IPS-20b (cell line): ENCODE results near the gene TFAM.

Experiments used
- H3K27ac ChIP-seq: one replicate; pipeline ENCODE4 v1.5.1; 2013; ENCODE audit warnings: low read length
- H3K27me3 ChIP-seq: 2 replicates; pipeline ENCODE4 v1.6.1; 2013; ENCODE audit warnings: mild to moderate bottlenecking, low read length, inconsistent platforms; ENCODE audit not compliant: insufficient read depth
- H3K36me3 ChIP-seq: 2 replicates; pipeline ENCODE4 v1.6.1; 2013; ENCODE audit warnings: low read depth, mild to moderate bottlenecking, inconsistent platforms, low read length, moderate library complexity; ENCODE audit not compliant: insufficient read depth
- H3K4me1 ChIP-seq: 2 replicates; pipeline ENCODE4 v1.6.1; 2013; ENCODE audit warnings: mild to moderate bottlenecking, control low read depth, inconsistent platforms, low read length, moderate library complexity; ENCODE audit not compliant: insufficient read depth
- H3K4me3 ChIP-seq: 2 replicates; pipeline ENCODE4 v1.5.1; 2013; ENCODE audit warnings: mild to moderate bottlenecking, low read length, inconsistent platforms
- H3K9ac ChIP-seq: 2 replicates; pipeline ENCODE4 v1.6.1; 2013; ENCODE audit warnings: low read depth, mild to moderate bottlenecking, inconsistent platforms, low read length, moderate library complexity
- H3K9me3 ChIP-seq: 2 replicates; pipeline ENCODE4 v1.6.1; 2013; ENCODE audit warnings: mild to moderate bottlenecking, low read depth, low read length, inconsistent platforms; ENCODE audit not compliant: insufficient read depth

The TFAM gene

GRCh38 chr10:58384095-58384494 lies 1.1 kb upstream of the TFAM start:
- peaks cover 6% of the 10 kb centered on the region; the same call in 1 of the 2 replicates for H3K4me1 ChIP-seq
- H3K27ac ChIP-seq, result no peak overlapping the region
- peaks cover 9% of the 10 kb centered on the region for H3K27me3 ChIP-seq
- H3K9me3 ChIP-seq, result no peaks in the 10 kb centered on the region
- peak overlapping the region; percentile 98; the same call in 1 of the 2 replicates for H3K9ac ChIP-seq
- H3K36me3 ChIP-seq, result peaks cover 27% of the 10 kb centered on the region
- H3K4me3 ChIP-seq, result peak overlapping the region; percentile 87

GRCh38 chr10:58384544-58384998 lies 639 bp upstream of the TFAM start:
- H3K27ac ChIP-seq, result peak overlapping the region; percentile 33
- peak overlapping the region; percentile 87 for H3K4me3 ChIP-seq
- H3K4me1 ChIP-seq, result peaks cover 6% of the 10 kb centered on the region; the same call in 1 of the 2 replicates
- peaks cover 32% of the 10 kb centered on the region for H3K36me3 ChIP-seq
- H3K9me3 ChIP-seq, result no peaks in the 10 kb centered on the region
- peaks cover 9% of the 10 kb centered on the region for H3K27me3 ChIP-seq
- H3K9ac ChIP-seq, result peak overlapping the region; percentile 98

GRCh38 chr10:58385784-58386112 lies 538 bp downstream of the TFAM start:
- Histone ChIP-seq H3K27ac (peak overlapping the region; percentile 94), H3K27me3 (peaks cover 9% of the 10 kb centered on the region), H3K9ac (peak overlapping the region; percentile 98), H3K36me3 (peaks cover 44% of the 10 kb centered on the region), H3K4me3 (peak overlapping the region; percentile 87), H3K9me3 (no peaks in the 10 kb centered on the region), H3K4me1 (peaks cover 6% of the 10 kb centered on the region; the same call in 1 of the 2 replicates)

- Histone ChIP-seq H3K27me3 (0 out of 2 replicates have a peak, but pooled peaks cover 3% of the 10 kb centered on the region), H3K36me3 (peaks cover 74% of the 10 kb centered on the region), H3K9me3 (no peaks in the 10 kb centered on the region), H3K27ac (no peak overlapping the region), H3K4me1 (peaks cover 6% of the 10 kb centered on the region; the same call in 1 of the 2 replicates), H3K9ac (no peak overlapping the region), H3K4me3 (no peak overlapping the region)
These were observed 3.8 kb downstream of the TFAM start for GRCh38 chr10:58389024-58389423.

- Histone ChIP-seq H3K27ac (no peak overlapping the region), H3K4me1 (no peaks in the 10 kb centered on the region), H3K4me3 (no peak overlapping the region), H3K36me3 (peaks cover 97% of the 10 kb centered on the region), H3K27me3 (no peaks in the 10 kb centered on the region), H3K9me3 (no peaks in the 10 kb centered on the region), H3K9ac (no peak overlapping the region)
These were observed 8.1 kb downstream of the TFAM start for GRCh38 chr10:58393317-58393716.

- Histone ChIP-seq H3K4me1 (no peaks in the 10 kb centered on the region), H3K36me3 (peaks cover 92% of the 10 kb centered on the region), H3K27ac (no peak overlapping the region), H3K9ac (no peak overlapping the region), H3K27me3 (no peaks in the 10 kb centered on the region), H3K4me3 (no peak overlapping the region), H3K9me3 (no peaks in the 10 kb centered on the region)
These were observed 9.3 kb downstream of the TFAM start for GRCh38 chr10:58394471-58394870.

- Histone ChIP-seq H3K9ac (no peak overlapping the region), H3K36me3 (peaks cover 76% of the 10 kb centered on the region), H3K9me3 (no peaks in the 10 kb centered on the region), H3K27me3 (no peaks in the 10 kb centered on the region), H3K4me3 (no peak overlapping the region), H3K4me1 (no peaks in the 10 kb centered on the region), H3K27ac (no peak overlapping the region)
These were observed 10.8 kb downstream of the TFAM start for GRCh38 chr10:58396057-58396456.

GRCh38 chr10:58397830-58398229 lies 12.6 kb downstream of the TFAM start:
- Histone ChIP-seq H3K27me3 (no peaks in the 10 kb centered on the region), H3K27ac (no peak overlapping the region), H3K4me3 (no peak overlapping the region), H3K9me3 (no peaks in the 10 kb centered on the region), H3K4me1 (no peaks in the 10 kb centered on the region), H3K9ac (no peak overlapping the region), H3K36me3 (peaks cover 59% of the 10 kb centered on the region)

GRCh38 chr10:58399410-58399809 lies 14.2 kb downstream of the TFAM start:
- Histone ChIP-seq H3K9me3 (no peaks in the 10 kb centered on the region), H3K9ac (no peak overlapping the region), H3K4me1 (no peaks in the 10 kb centered on the region), H3K27me3 (no peaks in the 10 kb centered on the region), H3K27ac (no peak overlapping the region), H3K36me3 (peaks cover 45% of the 10 kb centered on the region), H3K4me3 (no peak overlapping the region)

- no peaks in the 10 kb centered on the region for H3K27me3 ChIP-seq
- H3K27ac ChIP-seq, result no peak overlapping the region
- no peak overlapping the region for H3K9ac ChIP-seq
- no peak overlapping the region for H3K4me3 ChIP-seq
- H3K4me1 ChIP-seq, result no peaks in the 10 kb centered on the region
- no peaks in the 10 kb centered on the region for H3K9me3 ChIP-seq
- peaks cover 33% of the 10 kb centered on the region for H3K36me3 ChIP-seq
These were observed 15.4 kb downstream of the TFAM start for GRCh38 chr10:58400609-58401008.

- Histone ChIP-seq H3K27me3 (no peaks in the 10 kb centered on the region), H3K9me3 (no peaks in the 10 kb centered on the region), H3K9ac (no peak overlapping the region), H3K4me3 (no peak overlapping the region), H3K27ac (no peak overlapping the region), H3K4me1 (no peaks in the 10 kb centered on the region), H3K36me3 (no peaks in the 10 kb centered on the region)
These were observed 18.8 kb downstream of the TFAM start for GRCh38 chr10:58404001-58404400.

- H3K27ac ChIP-seq, result no peak overlapping the region
- no peak overlapping the region for H3K4me3 ChIP-seq
- no peaks in the 10 kb centered on the region for H3K36me3 ChIP-seq
- 0 out of 2 replicates have a peak, but pooled peaks cover 3% of the 10 kb centered on the region for H3K4me1 ChIP-seq
- H3K9ac ChIP-seq, result no peak overlapping the region
- no peaks in the 10 kb centered on the region for H3K9me3 ChIP-seq
- no peaks in the 10 kb centered on the region for H3K27me3 ChIP-seq
These were observed 24.9 kb downstream of the TFAM start for GRCh38 chr10:58409956-58410610.
